Stimulated activated naive CD8-positive, alpha-beta T cell treated with anti-CD3 and anti-CD28 coated beads, Interleukin-15, amount 100 ng/mL, for 72 hours (primary cell): ENCODE measurements around the gene BRICD5.
"Not testable (repeated sequence)": the region's sequence is repeated elsewhere in the genome, so short reads cannot be mapped to it uniquely, and the experiment has no call there.

Experiments
- ATAC-seq: fragments of 150-1000 bp; cut with Tn5 transposase; 2 replicates; pipeline ENCODE4 v1.10.0; 2021; ENCODE audit warnings: mild to moderate bottlenecking, moderate library complexity
- DNase-seq, 2 donors: peaks; one replicate each; pipeline ENCODE4 v3.0.0; 2021 to 2022
- H3K27ac Mint-ChIP-seq, 2 donors: one replicate each; pipeline ENCODE4 v1.8.0; 2022; ENCODE audit warnings: mild to moderate bottlenecking in 2 of 2, mixed read lengths in 2 of 2, moderate library complexity in 2 of 2
- H3K27me3 Mint-ChIP-seq: one replicate; pipeline ENCODE4 v1.8.0; 2022; ENCODE audit warnings: mixed read lengths
- H3K4me1 Mint-ChIP-seq: one replicate; pipeline ENCODE4 v1.8.0; 2022; ENCODE audit warnings: mild to moderate bottlenecking, mixed read lengths
- H3K4me3 Mint-ChIP-seq, 2 donors: one replicate each; pipeline ENCODE4 v1.8.0; 2022; ENCODE audit warnings: mild to moderate bottlenecking in 2 of 2, mixed read lengths in 2 of 2, moderate library complexity in 1 of 2
- H3K9me3 Mint-ChIP-seq, 2 donors: one replicate each; pipeline ENCODE4 v1.8.0; 2022; ENCODE audit warnings: mixed read lengths in 2 of 2

Gene BRICD5

DNA sequence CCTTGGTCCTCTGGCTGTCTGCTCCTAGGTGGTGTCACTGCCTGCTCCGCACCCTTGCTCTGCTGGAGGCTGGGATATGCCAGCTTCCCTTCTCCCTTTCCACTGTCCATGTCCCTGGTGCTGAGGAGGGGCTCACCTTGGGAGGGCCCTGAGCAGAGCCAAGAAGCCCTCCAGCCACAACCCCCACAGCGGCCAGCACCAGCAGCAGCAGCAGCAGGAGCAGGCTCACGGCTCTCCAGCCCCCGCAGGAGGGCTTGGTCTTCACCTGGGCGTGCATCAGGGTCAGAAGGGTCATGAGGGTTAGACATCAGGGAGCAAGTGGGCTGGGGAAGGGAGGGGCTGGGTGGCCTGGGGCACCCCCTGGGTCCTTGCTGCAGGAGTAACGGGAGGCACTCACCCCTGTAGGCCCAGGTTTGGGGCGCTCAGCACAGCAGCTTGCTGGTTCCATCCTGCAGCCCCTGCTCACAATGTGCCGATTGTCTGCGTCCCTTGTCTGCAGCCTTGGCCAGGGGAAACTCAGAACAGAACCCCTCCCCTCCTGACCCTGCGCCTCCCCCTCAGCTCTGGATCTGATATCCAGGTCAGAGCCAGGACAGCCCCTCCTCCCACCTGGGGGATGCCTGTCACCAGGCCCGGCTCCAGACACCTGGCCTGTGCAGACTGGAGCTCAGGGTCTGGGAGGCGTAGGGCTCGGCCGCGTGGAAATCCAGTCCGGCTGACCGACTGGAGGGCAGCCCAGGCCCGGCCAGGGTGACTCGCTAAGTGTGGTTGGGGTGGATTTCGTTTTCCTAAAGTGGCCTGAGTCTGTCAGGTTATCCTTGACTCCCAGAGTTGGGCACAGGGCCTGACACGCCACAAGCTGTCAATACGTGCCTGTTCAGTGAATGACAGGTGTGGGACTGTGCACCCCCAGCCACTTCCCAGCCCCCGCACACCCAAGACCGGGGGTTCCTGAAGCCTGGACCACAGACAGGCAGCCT, at the start of gene BRICD5:
Gene BRICD5 (minus strand): TSS at position 478 of the 980 bp plus-strand sequence. CDS start 30 bp downstream, at position 448.
- DNase-seq (no peak), ATAC-seq (no peak)
- Mint-ChIP-seq H3K9me3 (no peaks in the 10 kb centered on the region), H3K4me3 (no peak within 1 kb of the TSS), H3K27me3 (no peaks in the 10 kb centered on the region), H3K27ac (peak within 1 kb of the TSS in 1 of 2 donors; percentile 95), H3K4me1 (peaks cover 52% of the 10 kb centered on the region)

DNA sequence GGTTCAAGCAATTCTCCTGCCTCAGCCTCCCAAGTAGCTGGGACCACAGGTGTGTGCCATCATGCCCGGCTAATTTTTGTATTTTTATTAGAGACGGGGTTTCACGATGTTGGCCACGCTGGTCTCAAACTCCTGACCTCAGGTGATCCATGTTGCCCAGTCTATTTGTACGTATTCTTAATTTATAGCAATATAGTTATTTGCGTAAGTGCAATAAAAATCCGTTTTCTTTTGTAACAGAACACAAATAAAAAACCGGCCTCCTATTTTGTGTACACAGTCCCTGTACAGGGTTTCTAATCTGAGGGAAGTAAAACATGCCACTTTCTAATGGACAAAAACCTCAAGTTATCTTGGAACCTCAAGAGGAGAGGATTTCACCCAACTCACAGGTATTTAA, 49.6 kb upstream of the BRICD5 start:
- Mint-ChIP-seq H3K4me3 (no peak overlapping the region), H3K4me1 (peaks cover 25% of the 10 kb centered on the region), H3K27me3 (no peaks in the 10 kb centered on the region), H3K27ac (no peak overlapping the region), H3K9me3 (no peaks in the 10 kb centered on the region)
- ATAC-seq (no peak), DNase-seq (no peak)

- not testable (repeated sequence) for H3K27me3 Mint-ChIP-seq, H3K4me1 Mint-ChIP-seq, DNase-seq, H3K4me3 Mint-ChIP-seq, H3K9me3 Mint-ChIP-seq, ATAC-seq
- H3K27ac Mint-ChIP-seq, result peak overlapping the region in 1 of 2 donors; percentile 27
These were observed 47.9 kb upstream of the BRICD5 start for GRCh38 chr16:2258530-2258929.

GRCh38 chr16:2257726-2258125, 47.1 kb upstream of the BRICD5 start:
- no peak for ATAC-seq
- H3K9me3 Mint-ChIP-seq, result no peaks in the 10 kb centered on the region
- H3K27ac Mint-ChIP-seq, result no peak overlapping the region
- peaks cover 17% of the 10 kb centered on the region for H3K4me1 Mint-ChIP-seq
- no peak overlapping the region for H3K4me3 Mint-ChIP-seq
- no peak for DNase-seq
- no peaks in the 10 kb centered on the region for H3K27me3 Mint-ChIP-seq

- ATAC-seq (no peak), DNase-seq (no peak)
- peak overlapping the region in 1 of 2 donors; percentile 68 for H3K27ac Mint-ChIP-seq
- H3K4me3 Mint-ChIP-seq, result no peak overlapping the region
- peaks cover 23% of the 10 kb centered on the region for H3K4me1 Mint-ChIP-seq
- H3K9me3 Mint-ChIP-seq, result no peaks in the 10 kb centered on the region
- H3K27me3 Mint-ChIP-seq, result no peaks in the 10 kb centered on the region
These were observed 46.0 kb upstream of the BRICD5 start for GRCh38 chr16:2256531-2257140.

- Mint-ChIP-seq H3K27me3 (no peaks in the 10 kb centered on the region), H3K27ac (peak overlapping the region in 1 of 2 donors; percentile 12), H3K4me1 (peaks cover 25% of the 10 kb centered on the region), H3K9me3 (no peaks in the 10 kb centered on the region), H3K4me3 (no peak overlapping the region)
- no peak for DNase-seq
- ATAC-seq, result no peak
These were observed 42.6 kb upstream of the BRICD5 start for GRCh38 chr16:2253293-2253692.

DNA sequence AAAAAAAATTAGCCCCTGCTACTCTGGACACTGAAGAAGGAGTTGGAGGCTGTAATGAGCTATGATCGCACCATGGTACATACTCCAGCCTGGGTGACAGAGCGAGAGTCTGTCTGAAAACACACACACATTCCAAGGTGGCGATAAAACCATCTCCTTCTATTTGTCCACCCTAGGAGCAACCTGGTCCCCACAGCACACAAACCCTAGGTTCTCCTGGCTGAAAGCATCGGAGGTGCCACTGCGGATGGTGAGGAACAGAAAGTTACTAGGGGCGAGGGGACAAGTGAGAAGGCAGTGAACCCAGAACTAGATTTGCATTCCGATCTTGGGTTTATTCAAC, 42.1 kb upstream of the BRICD5 start:
- H3K4me3 Mint-ChIP-seq, result no peak overlapping the region
- peak overlapping the region in 1 of 2 donors; percentile 12 for H3K27ac Mint-ChIP-seq
- ATAC-seq (no peak), DNase-seq (no peak)
- no peaks in the 10 kb centered on the region for H3K9me3 Mint-ChIP-seq
- no peaks in the 10 kb centered on the region for H3K27me3 Mint-ChIP-seq
- peaks cover 25% of the 10 kb centered on the region for H3K4me1 Mint-ChIP-seq

DNA sequence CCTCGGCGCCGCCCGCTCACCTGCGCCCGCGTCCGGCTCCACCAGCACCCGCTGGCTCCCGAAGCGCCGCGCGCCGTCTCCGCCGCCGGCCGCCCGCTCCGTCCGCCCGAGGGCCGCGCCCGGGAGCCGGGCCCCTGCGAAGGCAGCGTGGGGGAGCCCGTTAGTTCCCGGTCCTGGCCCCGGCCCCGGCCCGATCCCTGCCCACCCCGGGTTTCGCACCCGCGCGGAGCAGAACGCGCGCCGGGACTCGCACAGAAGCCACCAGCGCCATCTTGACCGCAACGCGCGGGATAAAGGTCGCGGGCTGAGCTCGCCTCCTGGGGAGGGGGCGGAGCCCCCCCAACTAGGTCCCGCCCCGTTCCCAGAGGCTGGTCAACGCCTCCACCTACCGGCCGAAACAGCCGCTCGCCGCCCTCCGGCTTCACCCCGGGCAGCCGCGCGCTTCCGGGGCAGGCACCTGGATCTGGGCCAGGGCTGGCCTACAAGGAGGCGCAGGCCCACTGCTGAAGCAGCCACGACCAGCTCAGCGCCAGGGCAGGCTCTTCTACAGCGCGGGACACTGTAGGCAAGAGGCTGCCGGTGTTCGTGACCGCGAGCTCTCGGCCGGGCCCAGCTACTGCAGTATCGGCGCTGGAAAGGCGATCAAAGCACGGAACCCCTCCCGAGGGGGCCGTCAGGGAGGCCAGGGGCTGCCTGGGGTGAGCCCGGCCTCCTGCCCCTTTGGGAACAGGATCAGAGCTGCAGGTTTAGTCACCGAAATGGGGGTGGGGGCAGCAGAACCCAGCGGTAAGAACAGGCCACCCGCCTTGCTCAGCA, 40.8 kb upstream of the BRICD5 start, which contains the start of gene ECI1:
Gene ECI1 (minus strand): TSS at position 292 of the 816 bp plus-strand sequence. CDS start 21 bp downstream, at position 271.
- Mint-ChIP-seq H3K27ac (peak within 1 kb of the TSS; percentile 96 to 97), H3K4me3 (peak within 1 kb of the TSS; percentile 96), H3K4me1 (peaks cover 20% of the 10 kb centered on the region), H3K9me3 (no peaks in the 10 kb centered on the region), H3K27me3 (no peaks in the 10 kb centered on the region)
- DNase-seq, result peak; percentile 83 to 91
- peak; percentile 91 for ATAC-seq

DNA sequence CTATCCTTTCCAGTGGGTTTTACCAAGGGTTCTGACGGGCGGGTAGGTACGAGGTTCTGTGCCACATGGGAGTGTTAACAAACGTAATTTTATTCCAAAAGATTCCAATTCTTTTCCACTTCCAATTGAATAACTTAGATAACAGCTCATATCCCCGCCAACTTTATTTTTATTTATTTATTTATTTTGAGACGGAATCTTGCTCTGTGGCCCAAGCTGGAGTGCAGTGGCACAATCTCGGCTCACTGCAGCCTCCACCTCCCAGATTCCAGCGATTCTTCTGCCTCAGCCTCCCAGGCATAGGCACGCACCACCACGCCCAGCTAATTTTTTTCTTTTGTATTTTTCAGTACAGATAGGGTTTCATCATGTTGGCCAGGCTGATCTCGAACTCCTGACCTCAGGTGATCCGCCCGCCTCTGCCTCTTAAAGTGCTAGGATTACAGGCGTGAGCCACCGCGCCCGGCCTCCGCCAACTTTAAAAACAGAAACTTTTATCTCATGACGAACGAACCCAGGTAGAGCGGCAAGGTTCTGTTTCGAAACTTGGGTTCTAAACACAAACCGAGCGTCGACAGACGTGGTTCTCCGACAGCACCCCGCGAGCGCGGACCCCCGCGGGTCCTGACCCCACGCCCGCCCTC, 40.1 kb upstream of the BRICD5 start:
- Mint-ChIP-seq H3K4me1 (peaks cover 16% of the 10 kb centered on the region), H3K27ac (peak overlapping the region; percentile 96 to 97), H3K4me3 (peak overlapping the region; percentile 96), H3K27me3 (no peaks in the 10 kb centered on the region), H3K9me3 (no peaks in the 10 kb centered on the region)
- DNase-seq, result peak; percentile 44 to 54
- ATAC-seq, result peak; percentile 20

DNA sequence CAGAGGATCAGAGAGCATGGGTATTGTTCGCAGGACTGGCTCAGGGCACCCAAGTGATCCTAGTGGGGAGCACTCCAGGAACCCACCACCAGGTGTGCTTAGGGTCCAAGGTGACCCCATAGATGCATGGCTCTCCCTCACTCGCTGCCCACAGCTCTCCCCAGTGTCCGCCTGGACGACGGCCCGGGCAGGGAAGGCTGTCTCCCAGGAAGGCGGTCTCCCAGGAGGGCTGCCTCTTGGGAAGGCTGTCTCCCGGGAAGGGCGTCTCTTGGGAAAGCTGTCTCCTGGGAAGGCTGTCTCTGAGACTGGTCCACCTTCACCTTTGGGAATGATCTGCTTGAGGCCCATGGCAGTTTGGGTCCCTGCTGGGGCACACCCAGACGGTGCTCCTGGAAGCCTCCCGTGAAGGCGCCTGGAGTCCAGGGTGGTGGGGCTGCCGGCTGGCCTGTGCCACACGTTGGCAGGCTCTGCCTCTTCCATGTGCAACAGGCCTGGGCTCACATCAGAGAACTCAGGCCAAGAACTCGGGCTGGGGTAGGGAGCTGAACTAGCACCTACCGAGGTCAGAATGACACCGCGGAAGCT, 35.7 kb upstream of the BRICD5 start:
- Mint-ChIP-seq H3K27me3 (no peaks in the 10 kb centered on the region), H3K4me1 (no peaks in the 10 kb centered on the region), H3K9me3 (no peaks in the 10 kb centered on the region), H3K27ac (no peak overlapping the region), H3K4me3 (no peak overlapping the region)
- ATAC-seq (no peak), DNase-seq (no peak)

- H3K9me3 Mint-ChIP-seq, result no peaks in the 10 kb centered on the region
- H3K4me3 Mint-ChIP-seq, result no peak overlapping the region
- no peak for ATAC-seq
- no peak overlapping the region for H3K27ac Mint-ChIP-seq
- H3K27me3 Mint-ChIP-seq, result no peaks in the 10 kb centered on the region
- H3K4me1 Mint-ChIP-seq, result no peaks in the 10 kb centered on the region
- DNase-seq, result no peak
These were observed 34.5 kb upstream of the BRICD5 start for GRCh38 chr16:2244926-2245795.

GRCh38 chr16:2244301-2244700, 33.6 kb upstream of the BRICD5 start:
- no peak overlapping the region for H3K27ac Mint-ChIP-seq
- H3K4me3 Mint-ChIP-seq, result no peak overlapping the region
- H3K4me1 Mint-ChIP-seq, result no peaks in the 10 kb centered on the region
- ATAC-seq (peak; percentile 22), DNase-seq (no peak)
- no peaks in the 10 kb centered on the region for H3K9me3 Mint-ChIP-seq
- no peaks in the 10 kb centered on the region for H3K27me3 Mint-ChIP-seq

GRCh38 chr16:2243781-2244180, 33.1 kb upstream of the BRICD5 start:
- no peaks in the 10 kb centered on the region for H3K27me3 Mint-ChIP-seq
- DNase-seq (no peak), ATAC-seq (peak; percentile 26)
- H3K4me3 Mint-ChIP-seq, result no peak overlapping the region
- no peak overlapping the region for H3K27ac Mint-ChIP-seq
- H3K4me1 Mint-ChIP-seq, result no peaks in the 10 kb centered on the region
- no peaks in the 10 kb centered on the region for H3K9me3 Mint-ChIP-seq

GRCh38 chr16:2243031-2243528, 32.4 kb upstream of the BRICD5 start:
- H3K9me3 Mint-ChIP-seq, result no peaks in the 10 kb centered on the region
- H3K4me3 Mint-ChIP-seq, result no peak overlapping the region
- peak overlapping the region in 1 of 2 donors; percentile 19 for H3K27ac Mint-ChIP-seq
- no peaks in the 10 kb centered on the region for H3K4me1 Mint-ChIP-seq
- DNase-seq (no peak), ATAC-seq (no peak)
- H3K27me3 Mint-ChIP-seq, result no peaks in the 10 kb centered on the region
